ENCODE measurements around the gene FHOD1.

Gene FHOD1

DNA sequence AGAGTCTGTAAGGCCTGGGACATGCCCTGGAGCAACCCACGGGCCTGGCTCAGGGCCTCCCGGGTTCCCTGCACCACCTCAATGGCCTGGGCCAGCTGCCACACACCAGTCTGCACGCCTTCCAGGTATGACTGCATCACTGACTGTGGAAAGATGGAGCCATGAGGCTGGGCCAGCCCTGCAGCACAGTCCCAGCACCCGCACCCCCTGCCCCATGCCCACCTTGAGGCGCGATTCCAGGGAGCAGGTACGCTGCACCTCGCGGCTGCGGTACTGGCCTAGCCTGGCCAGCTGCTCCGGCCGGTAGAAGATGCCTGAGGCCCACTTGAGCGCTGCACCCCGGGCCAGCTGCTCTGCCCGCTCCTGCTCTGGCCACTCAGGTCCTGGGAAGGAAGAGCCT, 58.5 kb downstream of the FHOD1 start:
- DNase-seq, result no peak

DNA sequence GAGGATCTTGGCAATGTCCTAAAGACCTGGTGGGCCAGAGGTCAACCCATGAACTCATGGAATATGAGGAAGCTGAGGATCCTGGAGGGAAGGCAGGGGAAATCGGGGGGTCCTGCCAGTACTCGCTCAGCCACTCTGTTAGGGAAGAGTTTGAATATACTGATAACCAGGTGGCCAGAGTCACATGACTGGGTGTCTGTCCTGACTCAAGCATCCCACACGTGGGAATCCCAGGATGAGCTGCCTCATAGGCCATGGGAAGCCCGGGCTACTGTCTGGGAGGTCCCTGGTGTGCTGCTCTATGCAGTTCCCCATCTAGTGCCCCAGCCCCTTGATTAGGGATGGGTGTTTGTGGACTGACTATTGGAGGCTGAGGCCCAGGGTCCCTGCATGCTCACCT, 59.0 kb downstream of the FHOD1 start:
- no peak for DNase-seq

DNA sequence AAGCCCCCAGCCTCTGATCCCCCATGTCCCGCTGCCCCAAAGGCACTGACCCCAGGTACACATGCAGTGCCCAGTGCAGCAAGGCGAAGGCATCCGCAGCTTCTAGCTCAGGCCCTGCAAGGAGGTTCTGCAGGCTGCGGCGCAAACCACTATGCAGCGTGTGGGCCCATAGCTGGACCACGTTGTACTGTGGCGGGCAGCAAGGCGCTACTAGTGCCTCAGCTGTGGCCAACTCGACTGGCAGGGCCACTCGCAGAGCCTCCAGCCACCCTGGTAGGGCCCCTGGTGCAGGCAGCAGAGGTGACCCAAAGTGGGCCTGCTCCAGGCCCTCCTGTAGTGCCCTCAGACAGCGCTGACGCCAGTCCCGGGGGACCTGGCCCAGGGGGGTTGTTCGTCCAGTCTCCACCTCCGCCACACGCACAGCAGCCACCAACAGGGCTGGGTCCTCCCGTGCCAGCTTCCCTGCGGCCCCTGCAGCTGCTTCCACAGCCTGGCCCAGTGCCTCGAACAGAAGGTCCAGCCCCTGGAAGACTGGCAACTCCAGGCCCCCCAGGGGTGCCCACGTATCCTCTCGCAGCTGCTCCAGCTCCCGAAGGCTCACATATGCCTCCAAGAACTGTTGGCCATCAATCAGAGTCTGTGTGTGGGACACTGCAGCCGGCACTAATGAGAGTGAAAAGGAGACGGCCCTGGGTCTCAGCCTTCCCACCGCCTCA, 59.9 kb downstream of the FHOD1 start:
- DNase-seq, result no peak

DNA sequence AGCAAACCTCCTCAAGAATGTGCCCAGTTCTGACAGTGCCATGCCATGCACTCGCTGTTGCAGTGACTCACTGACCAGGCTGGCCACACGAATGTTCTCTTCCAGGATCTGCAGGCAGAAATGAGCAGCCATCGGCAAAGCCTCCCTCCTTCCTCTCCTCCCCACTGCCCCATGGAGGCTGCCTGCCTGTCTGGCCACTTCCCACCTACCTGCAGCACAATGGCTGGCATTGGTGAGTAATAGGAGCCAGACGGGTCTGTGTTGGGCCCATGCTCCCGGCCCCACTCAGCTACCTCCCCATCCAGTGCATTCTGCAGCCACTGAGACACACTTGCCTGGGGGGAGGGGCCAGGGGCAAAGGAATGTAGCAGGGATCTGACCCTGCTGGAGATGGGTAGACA, 60.7 kb downstream of the FHOD1 start:
- DNase-seq, result no peak

- DNase-seq, result no peak
These were observed 61.6 kb downstream of the FHOD1 start for GRCh38 chr16:67185651-67186134.

DNA sequence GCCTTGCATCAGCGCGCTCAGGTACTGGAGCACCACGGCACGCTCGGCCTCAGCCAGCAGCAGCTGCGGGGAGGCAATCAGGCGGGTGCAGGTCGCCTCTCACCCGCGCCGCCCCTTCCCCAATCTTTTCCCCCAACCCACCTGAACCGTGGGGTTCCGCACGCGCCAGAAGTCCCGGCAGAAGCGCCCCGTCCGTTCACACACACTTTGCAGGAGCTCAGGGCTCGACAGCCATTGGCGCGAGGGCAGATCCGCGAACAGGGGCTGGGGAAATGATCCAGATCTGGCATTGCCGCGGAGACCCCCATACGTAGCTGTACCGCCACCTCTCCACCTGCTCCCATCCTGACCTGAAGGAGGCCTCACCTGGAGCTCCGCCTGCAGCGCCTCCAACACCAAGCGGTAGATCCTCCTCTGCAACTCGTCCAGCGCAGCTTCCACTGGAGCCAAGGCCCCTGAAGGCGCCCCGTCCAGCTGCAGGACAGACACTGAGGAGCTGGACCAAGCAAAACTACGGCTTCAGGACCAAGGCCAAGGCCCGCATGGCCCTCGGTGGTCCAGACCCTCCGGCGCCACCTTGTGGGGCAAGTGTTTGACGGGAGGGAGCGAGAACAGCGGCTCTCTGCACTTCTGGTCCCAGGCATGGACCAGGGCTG, 62.2 kb downstream of the FHOD1 start:
- DNase-seq, result peak; percentile 95

- no peak for DNase-seq
These were observed 62.8 kb downstream of the FHOD1 start for GRCh38 chr16:67184453-67184994.

- peak; percentile 95 for DNase-seq
These were observed 63.4 kb downstream of the FHOD1 start, which contains the start of gene MATCAP1 for GRCh38 chr16:67183627-67184452. TSS of gene MATCAP1 (minus strand) at chr16:67183963. CDS start at chr16:67180610, 3,353 bp downstream.

DNA sequence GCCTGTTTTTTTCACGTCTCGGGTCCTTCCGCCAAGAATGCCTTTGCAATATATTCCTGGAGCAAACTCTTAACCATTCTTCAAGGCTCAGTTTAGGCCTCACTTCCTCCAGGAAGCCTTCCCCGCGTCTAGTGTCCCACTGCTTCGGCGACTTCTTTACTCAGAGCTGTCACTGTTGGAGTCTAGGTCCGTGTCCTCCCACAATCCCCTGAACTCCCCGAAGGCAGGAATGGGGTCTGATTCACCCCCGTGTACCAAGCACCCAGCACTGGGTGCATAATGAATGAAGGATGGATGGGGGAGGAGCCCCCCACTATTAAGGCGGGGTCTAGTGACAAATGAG, 64.0 kb downstream of the FHOD1 start:
- DNase-seq, result no peak

DNA sequence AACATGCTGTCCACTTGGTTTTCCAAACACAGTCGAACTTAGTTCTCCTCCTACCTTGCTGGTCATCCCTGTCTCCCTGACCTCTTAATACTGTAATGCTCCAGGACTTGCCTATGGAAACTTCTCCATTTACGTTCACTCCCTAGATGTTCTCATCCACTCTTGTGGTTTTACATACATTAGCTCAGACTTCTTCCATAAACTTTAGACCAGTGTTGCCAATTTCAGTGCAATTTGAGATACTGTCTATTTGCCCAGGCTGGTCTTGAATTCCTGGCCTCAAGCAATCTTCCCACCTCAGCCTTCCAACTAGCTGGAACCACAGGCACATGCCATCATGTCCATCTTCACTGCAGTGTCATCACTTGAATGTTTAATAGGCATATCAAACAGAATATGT, 65.0 kb downstream of the FHOD1 start:
- no peak for DNase-seq

GRCh38 chr16:67181346-67181745, 65.9 kb downstream of the FHOD1 start:
- DNase-seq, result no peak

DNA sequence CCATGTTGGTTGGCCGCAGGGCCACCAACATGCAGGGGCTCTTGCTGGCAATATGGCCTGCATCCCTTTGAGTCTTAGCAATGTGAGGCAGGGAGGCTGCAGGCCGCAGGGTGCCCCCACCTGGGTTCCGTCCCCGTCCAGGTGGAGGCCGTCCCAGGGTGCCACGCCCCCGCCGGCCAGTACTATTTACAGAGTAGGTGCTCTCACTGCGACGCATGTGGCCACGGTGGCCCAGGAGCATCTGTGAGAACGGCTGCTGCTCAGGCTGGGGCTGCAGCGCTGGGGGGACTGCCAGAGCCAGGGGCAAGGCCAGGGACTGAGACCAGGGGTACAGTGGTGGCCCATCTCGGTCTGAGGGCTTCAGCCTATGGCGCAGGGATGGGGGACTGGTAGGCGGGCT, 67.1 kb downstream of the FHOD1 start:
- DNase-seq, result no peak

DNA sequence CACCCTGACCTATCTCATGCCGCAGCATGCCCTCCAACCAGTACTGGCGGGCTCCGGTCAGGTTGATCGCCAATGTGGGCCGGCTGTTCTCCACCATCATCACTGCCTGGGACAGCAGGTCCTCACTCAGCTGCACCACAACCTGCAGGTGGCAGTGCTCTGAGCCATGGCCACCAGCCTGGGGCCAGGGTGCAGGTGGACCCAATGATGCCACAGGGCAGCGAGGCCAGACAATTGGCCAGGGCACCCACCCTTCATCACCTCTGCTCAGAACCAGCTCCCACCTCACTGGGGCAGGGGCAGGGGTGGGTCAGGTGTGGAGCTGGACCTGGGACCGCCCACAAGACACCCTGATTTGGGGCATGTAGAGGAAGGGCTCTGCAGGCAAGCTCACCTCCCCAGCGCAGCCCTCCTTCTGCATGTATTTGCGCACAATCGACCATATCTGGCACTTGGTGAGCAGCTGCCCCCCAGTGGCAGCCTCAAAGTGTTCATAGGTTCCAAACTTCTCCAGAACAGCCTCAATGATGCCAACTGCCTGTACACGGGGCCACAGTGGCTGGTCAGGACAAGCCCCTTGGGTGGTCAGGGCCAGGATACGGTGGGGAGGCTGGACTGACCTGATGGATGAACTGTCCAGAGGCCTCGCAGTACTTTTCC, 67.7 kb downstream of the FHOD1 start:
- no peak for DNase-seq

All from activated CD8-positive, alpha-beta memory T cell treated with anti-CD3 and anti-CD28 coated beads for 24 hours (primary cell).